ENCODE results near the gene HDAC4. TPM values are rescaled to one million over a fixed set of nuclear protein-coding genes. Genes with fewer than 3 reads are reported as not detected.

HDAC4 gene
- total RNA-seq, 1 experiment from 2014 or later, result 21.8 TPM

- Mint-ChIP-seq H3K27ac (ENCODE audit: low read depth, unreplicated experiment) (peak overlapping the region; percentile 37), H3K36me3 (ENCODE audit: insufficient read depth, unreplicated experiment) (no peaks in the 10 kb centered on the region), H3K4me3 (ENCODE audit: unreplicated experiment) (no peak overlapping the region), H3K4me1 (ENCODE audit: insufficient read depth, unreplicated experiment) (no peaks in the 10 kb centered on the region), H3K27me3 (ENCODE audit: insufficient read depth, unreplicated experiment) (no peaks in the 10 kb centered on the region), H3K9me3 (ENCODE audit: unreplicated experiment) (no peaks in the 10 kb centered on the region)
- DNase-seq (ENCODE audit: unreplicated experiment), result no peak
- CTCF ChIA-PET, result no interaction called here
- POLR2A ChIA-PET, result interaction anchor here (0.6 kb wide), 1 partner anchor 434 kb away, joined by 3 read pairs; no protein-coding TSS in a partner anchor
- BruUV-seq (replicated peaks), result no TSS peak
- intact Hi-C loops (cut with micrococcal nuclease), result no loop called here
- TF ChIP-seq, protein P1, sequence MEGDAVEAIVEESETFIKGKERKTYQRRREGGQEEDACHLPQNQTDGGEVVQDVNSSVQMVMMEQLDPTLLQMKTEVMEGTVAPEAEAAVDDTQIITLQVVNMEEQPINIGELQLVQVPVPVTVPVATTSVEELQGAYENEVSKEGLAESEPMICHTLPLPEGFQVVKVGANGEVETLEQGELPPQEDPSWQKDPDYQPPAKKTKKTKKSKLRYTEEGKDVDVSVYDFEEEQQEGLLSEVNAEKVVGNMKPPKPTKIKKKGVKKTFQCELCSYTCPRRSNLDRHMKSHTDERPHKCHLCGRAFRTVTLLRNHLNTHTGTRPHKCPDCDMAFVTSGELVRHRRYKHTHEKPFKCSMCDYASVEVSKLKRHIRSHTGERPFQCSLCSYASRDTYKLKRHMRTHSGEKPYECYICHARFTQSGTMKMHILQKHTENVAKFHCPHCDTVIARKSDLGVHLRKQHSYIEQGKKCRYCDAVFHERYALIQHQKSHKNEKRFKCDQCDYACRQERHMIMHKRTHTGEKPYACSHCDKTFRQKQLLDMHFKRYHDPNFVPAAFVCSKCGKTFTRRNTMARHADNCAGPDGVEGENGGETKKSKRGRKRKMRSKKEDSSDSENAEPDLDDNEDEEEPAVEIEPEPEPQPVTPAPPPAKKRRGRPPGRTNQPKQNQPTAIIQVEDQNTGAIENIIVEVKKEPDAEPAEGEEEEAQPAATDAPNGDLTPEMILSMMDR (IDR thresholded peaks at IDR 0.05; ENCODE audit: unreplicated experiment), result no peak
Measured at GRCh38 chr2:239226677-239227581, 173.9 kb downstream of the HDAC4 start.

DNA sequence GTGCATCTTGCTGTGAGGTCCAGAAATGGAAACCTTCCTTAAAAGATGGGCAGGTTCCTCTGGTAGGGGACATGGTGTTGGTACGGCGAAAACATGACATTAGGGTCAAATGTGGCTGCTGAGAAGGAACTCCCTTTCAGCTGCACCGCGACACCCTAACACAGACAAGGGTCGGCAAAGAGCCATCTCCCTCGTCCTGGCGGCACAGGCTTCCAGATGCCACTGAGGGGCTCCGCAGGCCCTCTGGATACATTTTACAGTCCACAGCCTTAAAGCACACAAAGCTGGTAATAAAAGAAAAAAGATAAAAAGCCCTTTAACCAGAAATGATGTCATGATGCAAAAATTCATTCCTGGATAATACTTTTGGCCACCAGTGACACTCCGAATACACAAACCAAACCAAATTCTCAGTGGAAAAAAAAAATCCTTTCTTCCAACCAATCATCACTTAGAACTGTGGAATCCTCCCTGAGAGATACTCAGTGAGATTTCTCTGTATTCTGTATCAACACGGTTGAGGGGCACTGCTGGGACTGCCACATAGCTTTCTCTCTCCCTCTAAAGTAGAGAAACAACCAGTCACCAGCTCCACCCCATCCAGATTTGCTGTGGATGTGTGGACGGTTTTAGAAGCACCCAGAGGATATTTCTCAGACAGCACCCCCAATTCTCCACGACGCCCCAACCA is 174.8 kb downstream of the HDAC4 start:
- ChIA-PET POLR2A (interaction anchor here (0.7 kb wide), 1 partner anchor 27 kb away, joined by 4 read pairs; no protein-coding TSS in a partner anchor), CTCF (interaction anchor here (0.7 kb wide), 1 partner anchor 32 kb away, joined by 3 read pairs; no protein-coding TSS in a partner anchor)
- TF ChIP-seq, protein P1 (IDR thresholded peaks at IDR 0.05; ENCODE audit: unreplicated experiment), result no peak
- intact Hi-C loops (cut with micrococcal nuclease), result no loop called here
- H3K4me1 Mint-ChIP-seq (ENCODE audit: insufficient read depth, unreplicated experiment), result no peaks in the 10 kb centered on the region
- H3K27ac Mint-ChIP-seq (ENCODE audit: low read depth, unreplicated experiment), result no peak overlapping the region
- H3K9me3 Mint-ChIP-seq (ENCODE audit: unreplicated experiment), result no peaks in the 10 kb centered on the region
- no TSS peak for BruUV-seq (replicated peaks)
- no peak overlapping the region for H3K4me3 Mint-ChIP-seq (ENCODE audit: unreplicated experiment)
- no peaks in the 10 kb centered on the region for H3K27me3 Mint-ChIP-seq (ENCODE audit: insufficient read depth, unreplicated experiment)
- DNase-seq (ENCODE audit: unreplicated experiment), result no peak
- H3K36me3 Mint-ChIP-seq (ENCODE audit: insufficient read depth, unreplicated experiment), result no peaks in the 10 kb centered on the region

- TF ChIP-seq, protein P1 (IDR thresholded peaks at IDR 0.05; ENCODE audit: unreplicated experiment), result no peak
- H3K27ac Mint-ChIP-seq (ENCODE audit: low read depth, unreplicated experiment), result no peak overlapping the region
- no peaks in the 10 kb centered on the region for H3K4me1 Mint-ChIP-seq (ENCODE audit: insufficient read depth, unreplicated experiment)
- no peaks in the 10 kb centered on the region for H3K36me3 Mint-ChIP-seq (ENCODE audit: insufficient read depth, unreplicated experiment)
- H3K4me3 Mint-ChIP-seq (ENCODE audit: unreplicated experiment), result no peak overlapping the region
- intact Hi-C loops (cut with micrococcal nuclease), result no loop called here
- ChIA-PET CTCF (interaction anchor here (0.7 kb wide), 1 partner anchor 33 kb away, joined by 3 read pairs; no protein-coding TSS in a partner anchor), POLR2A (interaction anchor here (0.7 to 1.1 kb wide), 2 partner anchors 27 to 106 kb away, joined by 4 read pairs; no protein-coding TSS in a partner anchor)
- H3K27me3 Mint-ChIP-seq (ENCODE audit: insufficient read depth, unreplicated experiment), result no peaks in the 10 kb centered on the region
- no peaks in the 10 kb centered on the region for H3K9me3 Mint-ChIP-seq (ENCODE audit: unreplicated experiment)
- no TSS peak for BruUV-seq (replicated peaks)
- DNase-seq (ENCODE audit: unreplicated experiment), result no peak
Measured at GRCh38 chr2:239225371-239225851, 175.4 kb downstream of the HDAC4 start.

DNA sequence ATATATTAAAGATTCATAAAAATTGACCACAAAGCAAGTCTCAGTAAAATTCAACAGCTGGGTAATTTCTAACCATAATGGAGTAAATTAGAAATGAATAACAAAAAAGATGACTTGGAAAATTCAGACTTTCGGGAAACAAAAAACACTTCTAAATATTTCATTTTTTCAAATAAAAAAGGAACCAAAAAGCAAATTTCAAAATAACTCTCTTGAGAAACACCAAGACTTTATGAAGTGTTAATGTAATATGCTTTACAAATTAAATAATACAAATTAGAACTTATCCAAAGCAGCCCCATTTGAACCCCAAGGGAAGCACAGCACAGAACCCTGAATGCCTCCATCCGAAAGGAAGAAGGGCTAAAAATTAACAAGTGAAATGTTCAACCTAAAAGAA is 175.9 kb downstream of the HDAC4 start:
- ChIA-PET POLR2A (interaction anchor here (0.7 to 1.1 kb wide), 2 partner anchors 107 to 644 kb away, joined by 3 to 4 read pairs; no protein-coding TSS in a partner anchor), CTCF (no interaction called here)
- Mint-ChIP-seq H3K4me3 (ENCODE audit: unreplicated experiment) (no peak overlapping the region), H3K27me3 (ENCODE audit: insufficient read depth, unreplicated experiment) (no peaks in the 10 kb centered on the region), H3K36me3 (ENCODE audit: insufficient read depth, unreplicated experiment) (no peaks in the 10 kb centered on the region), H3K4me1 (ENCODE audit: insufficient read depth, unreplicated experiment) (no peaks in the 10 kb centered on the region), H3K27ac (ENCODE audit: low read depth, unreplicated experiment) (no peak overlapping the region), H3K9me3 (ENCODE audit: unreplicated experiment) (no peaks in the 10 kb centered on the region)
- no peak for DNase-seq (ENCODE audit: unreplicated experiment)
- no TSS peak for BruUV-seq (replicated peaks)
- TF ChIP-seq, protein P1 (IDR thresholded peaks at IDR 0.05; ENCODE audit: unreplicated experiment), result no peak
- intact Hi-C loops (cut with micrococcal nuclease), result no loop called here
